HG03439 (cell line): ENCODE data around the gene CALN1.
"Not testable (repeated sequence)": the region's sequence is repeated elsewhere in the genome, so short reads cannot be mapped to it uniquely, and the experiment has no call there.

ENCODE experiments used
- ATAC-seq: cut with Tn5 transposase; IDR thresholded peaks from one replicate; pipeline ENCODE4 v1.9.1; 2021; ENCODE audit warnings: mild to moderate bottlenecking, moderate library complexity; ENCODE audit not compliant: unreplicated experiment

Gene CALN1

DNA sequence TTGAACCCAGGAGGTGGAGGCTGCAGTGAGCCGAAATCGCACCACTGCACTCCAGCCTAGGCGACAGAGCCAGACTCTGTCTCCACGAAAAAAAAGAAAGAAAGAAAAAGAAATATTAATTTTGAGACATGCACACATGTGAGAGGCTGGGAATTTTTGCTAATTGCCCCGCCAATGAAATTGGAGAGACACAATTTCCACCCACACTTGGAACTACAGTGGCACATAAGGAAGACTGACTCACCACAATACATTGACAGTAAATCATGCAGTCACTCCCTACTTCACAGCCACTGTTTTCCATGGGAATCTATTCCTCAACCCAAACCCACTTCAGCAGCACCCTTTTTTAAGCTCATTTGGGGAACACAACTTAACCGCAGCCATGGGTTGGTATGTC, 139.7 kb downstream of the CALN1 start:
- no peak for ATAC-seq

DNA sequence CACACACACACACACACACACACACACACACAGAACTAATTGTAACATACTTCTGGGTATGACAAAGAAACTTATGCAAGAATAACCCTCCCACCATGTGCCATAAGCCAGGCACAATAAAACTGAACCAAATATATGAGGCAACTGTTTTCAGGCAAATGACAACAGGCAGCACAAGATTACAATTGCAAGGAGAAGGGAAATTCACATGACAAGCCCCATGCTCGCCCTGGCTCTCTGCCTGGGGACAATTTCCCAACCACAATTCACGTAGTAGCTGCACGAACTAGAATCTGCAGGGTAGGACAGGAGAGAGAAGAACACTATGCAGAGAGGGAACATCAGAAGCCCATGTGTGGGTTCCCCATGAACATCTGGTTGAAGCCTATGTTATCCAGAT, 143.3 kb downstream of the CALN1 start:
- no peak for ATAC-seq

DNA sequence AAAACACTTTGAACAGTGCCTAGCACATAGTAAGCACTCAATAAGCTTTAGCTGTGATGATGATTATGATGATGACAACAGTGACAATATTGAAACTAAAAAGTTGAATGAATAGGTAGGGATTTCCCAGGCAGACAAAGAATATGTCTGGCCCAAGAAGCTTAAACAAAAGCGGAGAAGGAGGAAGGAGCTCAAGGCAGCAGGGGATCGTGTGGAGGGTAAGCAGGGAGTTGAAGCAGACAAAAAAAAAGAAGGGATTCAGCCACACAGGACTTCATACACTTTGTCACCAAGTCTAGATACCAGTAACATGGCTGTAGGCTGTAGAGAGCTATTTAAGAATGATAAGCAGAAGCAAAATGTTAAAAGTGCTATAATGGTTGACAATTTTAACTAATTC, 144.0 kb downstream of the CALN1 start:
- no peak for ATAC-seq

DNA sequence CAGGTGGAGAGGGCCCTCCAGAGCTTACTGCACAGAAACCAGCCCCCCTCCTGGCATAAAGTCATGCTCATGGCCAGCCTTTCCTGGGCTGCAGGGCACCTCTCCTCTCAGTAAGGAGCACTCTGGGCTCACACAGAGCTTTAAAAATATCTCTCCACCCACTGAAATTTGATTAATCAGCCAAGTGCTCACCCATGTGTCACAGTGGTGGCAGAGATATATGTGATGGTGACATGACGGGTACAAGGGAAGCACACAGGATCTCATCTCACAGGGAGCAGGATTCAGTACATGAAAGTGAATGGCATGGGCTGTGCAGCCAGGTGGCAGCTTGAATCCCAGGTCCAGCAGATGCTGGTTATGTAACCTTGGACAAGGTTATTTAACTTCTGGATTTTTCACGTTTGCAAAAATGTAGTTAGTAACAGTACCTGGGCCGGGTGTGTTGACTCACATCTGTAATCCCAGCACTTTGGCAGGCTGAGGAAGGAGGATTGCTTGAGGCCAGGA, 144.8 kb downstream of the CALN1 start:
- no peak for ATAC-seq

DNA sequence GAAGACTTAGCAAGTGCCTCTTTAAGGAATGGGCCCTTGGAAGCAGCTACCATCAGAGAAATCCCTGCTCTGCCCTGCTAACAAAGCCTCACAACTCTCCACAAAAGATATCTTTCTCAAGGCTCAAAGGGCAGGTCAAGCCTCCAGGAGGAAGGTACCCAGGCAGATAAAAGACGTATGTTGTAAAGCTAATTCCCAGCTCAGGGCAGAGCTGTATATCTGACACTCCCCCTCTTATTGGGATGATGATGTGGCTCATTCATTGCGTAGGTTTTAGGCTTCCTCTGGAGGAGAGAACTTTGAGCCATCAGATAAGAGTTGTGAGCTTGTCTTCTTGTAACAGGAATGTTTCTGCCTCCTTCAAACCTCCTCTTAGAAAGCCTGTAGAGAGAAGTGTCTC, 145.4 kb downstream of the CALN1 start:
- no peak for ATAC-seq

DNA sequence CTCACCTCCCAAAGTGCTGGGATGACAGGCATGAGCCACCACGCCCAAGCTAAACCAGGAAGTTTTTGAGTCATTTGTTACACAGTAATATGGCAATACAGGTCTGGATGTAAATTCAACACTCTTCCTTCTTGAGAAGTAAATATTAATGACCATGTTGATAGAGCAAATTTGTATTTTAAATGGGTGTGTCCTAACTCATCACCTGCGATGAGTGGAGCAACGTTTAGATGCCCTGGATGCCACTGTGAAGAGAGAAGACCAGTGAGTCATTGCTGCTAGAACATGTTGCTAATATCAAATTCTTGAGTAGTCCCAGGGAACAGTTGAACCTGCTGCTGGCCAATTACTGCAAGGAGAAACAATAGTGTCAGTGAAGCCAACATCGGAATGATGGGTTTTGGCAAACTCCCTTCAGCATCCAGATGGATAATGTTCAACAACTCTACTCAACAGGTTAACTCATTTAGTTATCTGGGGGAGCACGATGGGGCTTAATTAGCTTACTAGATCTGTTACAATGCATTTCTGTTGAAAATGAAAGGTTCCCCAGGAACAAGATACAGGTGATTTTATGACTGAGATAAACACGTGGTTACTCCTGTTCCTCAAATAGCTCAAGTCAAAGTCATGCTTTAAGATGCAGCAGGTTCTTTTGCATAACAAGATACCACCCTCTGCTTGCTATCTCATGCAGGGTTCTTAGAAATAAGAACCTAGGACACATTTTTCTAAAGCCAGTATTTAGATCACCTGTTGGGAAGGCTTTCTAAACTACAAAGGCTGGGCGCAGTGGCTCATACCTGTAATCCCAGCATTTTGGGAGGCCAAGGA, 146.8 kb downstream of the CALN1 start:
- ATAC-seq, result no peak

DNA sequence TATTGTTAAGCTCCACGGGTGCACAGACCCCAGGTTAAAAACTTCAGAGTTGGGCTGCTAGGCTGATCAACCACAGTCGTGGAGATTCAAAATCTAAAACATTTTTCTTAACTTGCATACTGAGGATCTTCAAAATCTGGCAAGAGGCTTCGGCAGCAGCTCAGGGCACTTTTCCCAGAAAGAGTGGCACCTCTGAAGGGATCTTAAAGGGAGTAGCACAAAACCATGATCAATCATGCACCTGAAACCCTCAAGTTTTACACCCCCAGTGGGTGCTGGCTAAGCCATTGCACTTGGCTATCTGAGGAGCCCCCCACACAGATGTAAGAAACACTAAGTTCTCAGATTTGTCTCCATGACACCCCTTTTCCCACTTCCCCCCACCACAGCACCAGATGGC, 151.7 kb downstream of the CALN1 start:
- ATAC-seq, result no peak

DNA sequence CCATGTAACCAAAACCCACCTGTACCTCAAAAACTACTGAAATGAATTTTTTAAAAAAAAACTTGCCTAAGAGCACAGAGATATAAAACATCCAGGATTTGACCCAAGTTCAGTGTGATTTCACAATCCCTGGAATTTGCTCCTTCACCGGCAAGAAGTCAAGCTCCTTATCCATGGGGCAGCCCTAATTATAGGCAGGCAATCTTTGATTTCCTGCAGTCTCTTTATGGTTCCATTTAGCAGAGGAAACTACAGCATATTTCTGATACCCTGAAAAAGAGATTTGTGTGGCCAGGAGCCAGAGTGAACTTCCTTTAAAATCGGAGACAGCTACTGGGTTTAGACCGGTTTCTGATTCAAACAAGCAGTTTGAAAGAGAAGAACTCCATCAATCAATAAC, 154.1 kb downstream of the CALN1 start:
- no peak for ATAC-seq

DNA sequence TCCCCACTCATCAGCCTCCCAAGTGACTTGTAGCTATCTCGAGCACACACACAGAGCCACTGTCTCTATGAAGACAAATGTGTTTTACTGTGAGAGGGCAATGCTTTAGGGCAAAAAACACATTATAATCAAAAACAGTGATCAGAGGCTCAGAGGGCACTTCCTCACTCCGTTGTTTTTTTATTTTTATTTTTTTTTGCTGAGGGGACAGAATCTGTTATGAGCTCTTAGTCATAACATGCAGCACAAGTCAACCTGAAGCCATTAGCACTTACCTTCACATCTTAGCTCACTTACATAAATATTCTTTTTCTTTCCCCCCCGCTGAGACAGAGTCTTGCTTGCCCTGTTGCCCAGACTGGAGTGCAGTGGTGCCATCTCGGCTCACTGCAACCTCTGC, 157.7 kb downstream of the CALN1 start:
- no peak for ATAC-seq

DNA sequence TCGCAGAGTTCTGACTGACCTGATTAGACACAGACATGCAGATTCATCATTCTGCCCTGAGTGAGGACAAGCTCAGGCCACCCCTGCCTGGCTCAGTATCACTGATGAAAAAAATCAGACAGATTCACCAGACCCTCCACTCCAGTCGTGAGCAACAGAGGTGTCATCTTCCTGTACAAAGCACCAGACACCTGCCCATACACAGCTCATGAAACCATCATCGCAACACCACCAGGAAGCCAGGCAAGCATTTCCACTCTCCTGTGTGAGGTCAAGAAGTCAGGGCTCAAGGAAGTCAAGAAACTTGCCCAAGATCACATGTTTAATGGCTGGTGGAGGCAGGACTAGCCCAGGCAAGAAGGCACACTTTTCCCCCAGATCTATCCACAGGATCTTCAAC, 163.0 kb downstream of the CALN1 start:
- no peak for ATAC-seq

DNA sequence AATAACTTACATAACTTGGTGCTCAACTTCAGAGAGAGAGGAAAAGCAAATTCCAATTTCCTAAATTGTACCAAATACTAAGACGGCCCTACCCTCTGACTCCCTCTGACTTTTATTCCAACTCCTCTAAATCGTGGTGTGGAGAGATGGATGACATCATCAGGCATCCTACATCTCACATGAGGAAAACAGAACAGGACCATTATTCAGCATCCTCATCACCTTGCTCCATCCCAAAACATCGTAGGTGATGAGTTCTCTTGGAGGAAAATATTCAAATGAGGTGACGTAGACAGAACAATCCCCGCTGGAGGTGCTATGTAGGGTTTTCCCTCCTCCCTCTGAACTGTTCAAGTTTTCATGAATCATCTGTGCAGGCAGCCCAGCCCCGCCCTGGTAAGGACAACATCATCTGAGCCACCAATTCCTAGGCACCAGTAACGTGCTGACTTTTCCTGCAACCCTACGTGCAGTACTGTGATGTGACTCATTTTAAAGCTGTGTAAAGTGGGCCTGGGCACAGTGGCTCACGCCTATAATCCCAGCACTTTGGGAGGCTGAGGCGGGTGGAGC, 167.2 kb downstream of the CALN1 start:
- ATAC-seq, result no peak

DNA sequence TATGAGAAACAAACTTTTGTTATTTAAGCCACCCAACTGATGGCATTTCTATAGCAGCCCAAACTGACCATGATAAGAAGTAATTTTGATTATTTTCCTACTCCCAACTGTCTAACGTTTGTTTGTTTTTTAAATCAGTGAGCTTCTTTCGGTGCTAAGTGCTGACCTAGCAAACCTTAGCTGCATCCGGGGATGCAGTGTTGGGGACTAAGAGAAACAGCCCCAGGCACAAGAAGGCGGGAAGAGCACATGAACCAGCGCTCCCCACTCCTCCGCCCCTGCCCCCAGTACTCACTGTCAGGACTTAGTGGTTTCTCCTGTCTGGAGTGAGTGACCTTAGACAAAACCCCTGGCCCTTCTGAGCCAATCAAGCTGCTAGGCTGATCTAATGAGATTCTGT, 168.8 kb downstream of the CALN1 start:
- no peak for ATAC-seq

DNA sequence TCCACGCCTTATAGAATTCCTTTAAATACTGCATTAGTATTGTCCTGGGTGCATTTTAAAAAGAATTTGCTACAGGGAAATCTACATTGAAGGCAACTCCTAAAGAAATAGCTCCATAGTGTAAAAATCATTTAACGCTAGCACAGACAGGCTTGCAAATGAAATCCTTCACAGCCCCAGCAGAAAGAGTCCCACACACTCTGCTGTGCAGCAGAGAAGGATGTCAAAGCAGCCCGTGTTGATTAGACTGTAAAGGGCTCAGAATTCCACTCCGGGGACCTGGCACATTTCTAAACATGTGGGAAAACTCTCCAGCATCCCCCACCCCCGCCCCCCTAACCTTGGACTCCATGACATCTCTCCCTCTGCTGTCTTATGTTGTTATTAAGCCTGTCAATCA, 176.8 kb downstream of the CALN1 start:
- ATAC-seq, result no peak

DNA sequence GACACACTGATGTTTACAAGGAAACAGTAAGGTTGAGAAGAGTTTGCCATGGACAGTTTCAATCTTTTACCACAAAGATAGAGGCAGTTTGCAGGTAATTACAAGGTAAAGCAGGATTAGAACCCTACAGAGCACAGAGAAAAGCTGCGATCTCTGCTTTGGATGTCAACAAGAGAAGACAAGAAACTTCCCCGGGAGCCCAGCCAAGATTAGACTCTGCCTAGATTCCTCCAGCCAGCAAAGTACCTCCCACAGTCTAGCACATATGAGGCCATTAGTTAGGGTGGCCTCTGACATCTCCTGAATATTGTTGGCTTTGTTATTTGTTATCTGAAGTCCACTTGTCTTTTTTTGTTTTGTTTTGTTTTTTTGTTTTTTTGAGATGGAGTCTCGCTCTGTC, 178.1 kb downstream of the CALN1 start:
- ATAC-seq, result no peak

DNA sequence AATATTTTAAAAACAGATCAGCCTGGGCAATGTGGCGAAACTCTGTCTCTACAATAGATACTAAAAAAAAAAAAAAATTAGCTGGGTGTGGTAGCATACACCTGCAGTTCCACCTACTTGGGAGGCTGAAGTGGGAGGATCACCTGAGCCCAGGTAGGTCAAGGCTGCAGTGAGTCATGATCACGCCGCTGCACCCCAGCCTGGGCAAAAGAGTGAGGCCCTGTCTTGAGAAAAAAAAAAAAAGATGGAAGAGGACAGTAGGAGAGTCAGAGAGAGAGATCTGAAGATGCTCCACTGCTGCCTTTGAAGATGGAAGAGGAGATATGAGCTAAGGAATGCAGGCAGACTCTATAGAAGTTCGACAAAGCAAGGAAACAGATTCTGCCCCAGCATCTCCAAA, 181.9 kb downstream of the CALN1 start:
- ATAC-seq, result no peak

DNA sequence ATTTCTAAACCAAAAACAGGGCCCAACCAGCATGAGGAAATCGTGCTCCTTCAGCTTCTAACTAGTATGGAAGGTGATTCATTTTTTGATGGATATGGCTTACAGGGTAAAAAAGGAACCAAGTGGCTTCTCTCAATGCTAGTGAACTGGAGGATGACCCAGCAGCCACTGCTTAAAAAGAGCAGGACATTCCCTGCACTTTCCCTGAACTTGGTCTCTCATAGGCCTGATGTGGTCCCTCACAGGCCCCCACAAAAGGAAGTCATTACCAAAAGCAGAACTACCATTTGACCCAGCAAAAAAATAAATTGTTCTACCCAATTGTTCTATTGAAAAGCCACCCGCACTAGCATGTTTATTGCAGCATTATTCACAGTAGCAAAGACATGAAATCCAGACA, 188.8 kb downstream of the CALN1 start:
- ATAC-seq, result no peak

DNA sequence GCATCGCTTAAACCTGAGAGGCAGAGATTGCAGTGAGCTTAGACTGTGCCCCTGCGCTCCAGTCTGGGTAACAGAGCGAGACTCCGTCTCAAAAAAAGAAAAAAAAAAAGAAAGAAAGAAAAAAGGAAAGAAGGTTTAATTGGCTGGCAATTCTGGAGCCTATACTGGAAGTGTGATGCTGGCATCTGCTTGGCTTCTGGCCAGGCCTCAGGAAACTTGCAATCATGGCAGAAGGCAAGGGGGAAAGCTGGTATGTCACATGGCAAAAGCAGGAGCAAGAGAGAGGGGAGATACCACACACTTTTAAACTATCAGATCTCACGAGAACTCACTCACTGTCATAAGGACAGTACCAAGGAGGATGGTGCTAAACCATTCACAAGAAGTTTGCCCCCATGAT, 190.0 kb downstream of the CALN1 start:
- no peak for ATAC-seq

DNA sequence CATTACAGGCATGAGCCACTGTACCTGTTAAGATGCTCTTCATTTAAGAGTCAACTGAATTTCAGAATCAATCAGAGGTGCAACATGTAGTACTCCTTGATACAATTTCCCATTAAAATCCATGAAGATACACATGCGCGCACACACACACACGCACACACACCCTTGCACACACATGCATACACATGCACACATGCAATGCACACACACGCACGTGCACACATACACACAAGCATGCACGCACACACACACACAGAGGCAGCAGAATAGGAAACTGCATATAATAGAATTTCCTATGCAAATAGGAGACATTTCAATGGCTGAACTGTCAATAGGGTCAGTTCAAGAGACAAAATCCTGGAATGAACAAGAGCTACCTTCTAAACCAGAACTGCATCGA, 192.6 kb downstream of the CALN1 start:
- no peak for ATAC-seq

DNA sequence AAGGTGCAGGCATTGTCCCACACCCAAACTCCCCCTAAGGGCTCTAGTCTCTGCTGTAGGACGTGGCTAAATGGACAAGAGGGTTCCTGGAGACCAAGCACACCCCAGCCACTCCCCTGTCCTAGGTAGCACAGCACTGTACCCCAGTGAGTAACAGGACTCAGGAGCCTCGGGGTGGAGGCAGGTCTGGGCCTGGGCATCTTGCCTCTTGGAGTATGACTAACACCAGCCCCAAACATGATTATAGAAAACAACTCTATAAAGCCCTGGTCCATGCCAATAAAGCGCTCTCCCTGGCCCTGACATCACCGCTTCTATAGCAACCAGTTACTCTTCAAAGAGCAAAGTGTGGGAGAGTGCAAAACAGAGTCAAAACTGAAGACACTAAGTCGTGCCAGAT, 195.0 kb downstream of the CALN1 start:
- no peak for ATAC-seq

DNA sequence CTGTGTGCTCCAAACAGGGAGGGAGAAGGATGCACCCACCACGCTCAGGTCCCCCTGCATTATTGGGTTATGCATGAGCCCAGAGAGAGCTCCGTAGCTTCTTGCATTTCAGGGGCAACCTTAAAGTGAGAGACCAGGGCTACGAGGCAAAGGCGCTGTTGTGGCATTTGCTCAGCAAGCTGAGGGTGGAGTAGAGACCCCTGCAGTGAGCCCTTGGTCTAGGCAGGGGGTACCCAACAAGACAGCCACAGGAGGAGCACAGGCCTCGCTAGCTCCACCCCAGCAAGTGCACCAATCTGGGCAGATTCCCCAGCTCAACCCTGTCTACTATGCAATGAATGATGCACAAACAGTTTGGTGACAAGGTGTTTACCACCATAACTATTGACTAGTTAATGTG, 198.4 kb downstream of the CALN1 start:
- ATAC-seq, result no peak

DNA sequence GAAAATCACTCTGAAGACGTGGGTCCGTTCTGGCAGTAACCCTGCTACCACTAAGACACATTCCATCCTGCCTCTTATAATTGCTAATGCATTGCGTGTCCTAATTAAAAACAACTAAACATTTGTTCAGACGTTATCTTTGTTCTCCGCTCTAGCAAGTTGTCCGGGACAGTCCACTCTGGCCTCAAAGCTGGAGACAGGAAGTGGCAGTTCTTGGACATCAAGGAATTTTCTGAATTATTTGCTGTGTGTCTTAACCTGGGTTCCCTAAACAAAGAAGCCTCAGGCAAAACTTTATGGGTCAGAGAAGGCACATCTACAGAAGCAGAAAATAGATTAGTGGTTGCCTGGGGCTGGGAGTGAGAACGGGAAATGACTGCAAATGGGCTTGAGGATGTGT, 199.1 kb downstream of the CALN1 start:
- no peak for ATAC-seq

DNA sequence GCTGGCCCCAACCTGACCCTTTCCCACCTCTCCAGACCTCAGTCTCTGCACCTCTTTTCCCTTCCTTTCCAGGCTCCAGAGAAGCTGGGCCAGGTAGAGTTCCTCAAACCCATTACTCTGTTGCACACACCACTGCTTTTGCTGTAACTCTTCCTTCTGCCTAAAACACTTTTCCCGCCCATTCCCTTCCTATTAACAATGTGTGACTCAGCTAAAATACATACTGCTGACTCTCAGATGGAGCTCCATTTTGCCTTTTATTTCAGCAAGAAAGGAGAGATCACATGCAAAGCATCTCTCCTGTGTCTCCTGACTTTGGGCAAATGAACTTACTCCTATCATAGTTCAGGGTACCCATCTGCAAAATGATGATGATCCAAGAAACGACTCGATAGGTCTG, 201.0 kb downstream of the CALN1 start:
- no peak for ATAC-seq

DNA sequence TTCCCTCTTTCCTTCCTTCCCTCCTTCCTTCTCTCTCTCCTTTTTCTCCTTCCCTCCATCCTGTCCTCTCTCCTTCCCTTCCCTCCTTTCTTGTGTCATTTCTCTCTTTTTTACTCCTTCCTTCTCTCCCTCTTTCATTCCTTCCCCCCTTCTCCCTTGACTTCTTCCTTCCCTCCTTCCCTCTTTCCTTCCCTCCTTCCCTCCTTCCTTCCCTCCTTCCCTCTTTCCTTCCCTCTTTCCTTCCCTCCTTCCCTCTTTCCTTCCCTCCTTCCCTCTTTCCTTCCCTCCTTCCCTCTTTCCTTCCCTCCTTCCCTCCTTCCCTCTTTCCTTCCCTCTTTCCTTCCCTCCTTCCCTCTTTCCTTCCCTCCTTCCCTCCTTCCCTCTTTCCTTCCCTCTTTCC, 203.1 kb downstream of the CALN1 start:
- ATAC-seq, result not testable (repeated sequence)
